GM12891 (cell line): ENCODE measurements around the gene SNX10.

Source experiments
- POU2F2 ChIP-seq: IDR thresholded peaks from 2 replicates; pipeline ENCODE4 v1.6.1; 2011; ENCODE audit warnings: low read depth, mild to moderate bottlenecking, control low read depth, low read length, moderate library complexity
- SPI1 ChIP-seq: IDR thresholded peaks from 2 replicates; pipeline ENCODE4 v1.6.1; 2011; ENCODE audit warnings: low read depth, low read length, control low read depth

GRCh38 chr7:26340476-26341018 lies 48.9 kb downstream of the SNX10 start:
- no peak for TF ChIP-seq POU2F2
- TF ChIP-seq SPI1 = no peak
